Retinal pigment epithelial cell (primary cell): Measurements from ENCODE around the gene CD63.

ENCODE experiments used
- DNase-seq: peaks from one replicate; pipeline ENCODE4 v3.0.0-alpha.2; 2010; ENCODE audit warnings: low read depth
- H3K4me3 ChIP-seq: 2 replicates; pipeline ENCODE4 v1.5.1; 2011; ENCODE audit warnings: mild to moderate bottlenecking, low read length, control low read depth, moderate library complexity
- TF ChIP-seq, protein P1 (sequence below): conservative IDR thresholded peaks from 2 replicates; pipeline ENCODE4 v1.5.1; 2011; ENCODE audit warnings: low read depth, low read length, control low read depth, inconsistent platforms

CD63 gene

DNA sequence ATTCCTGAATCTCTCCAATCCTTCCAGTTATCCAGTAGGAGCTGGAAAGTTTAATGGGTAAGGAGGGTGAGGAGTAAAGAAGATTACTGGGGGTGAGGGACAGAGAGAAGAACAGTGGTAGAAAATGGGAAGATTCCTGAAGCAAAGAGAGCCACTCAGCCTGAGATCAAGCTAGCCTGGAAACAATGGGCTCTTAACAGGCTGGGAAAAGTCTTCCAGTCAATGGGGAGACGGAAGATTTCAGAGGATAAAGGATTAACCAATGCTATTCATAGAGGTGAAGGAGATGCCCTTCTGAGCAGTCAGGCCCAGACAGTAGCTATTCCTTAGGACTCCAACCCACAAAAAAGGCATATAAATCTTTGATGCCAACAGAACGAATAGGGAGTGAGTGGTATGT is 28.9 kb upstream of the CD63 start:
- no peak for DNase-seq
- H3K4me3 ChIP-seq, result no peak overlapping the region
- TF ChIP-seq, protein P1, sequence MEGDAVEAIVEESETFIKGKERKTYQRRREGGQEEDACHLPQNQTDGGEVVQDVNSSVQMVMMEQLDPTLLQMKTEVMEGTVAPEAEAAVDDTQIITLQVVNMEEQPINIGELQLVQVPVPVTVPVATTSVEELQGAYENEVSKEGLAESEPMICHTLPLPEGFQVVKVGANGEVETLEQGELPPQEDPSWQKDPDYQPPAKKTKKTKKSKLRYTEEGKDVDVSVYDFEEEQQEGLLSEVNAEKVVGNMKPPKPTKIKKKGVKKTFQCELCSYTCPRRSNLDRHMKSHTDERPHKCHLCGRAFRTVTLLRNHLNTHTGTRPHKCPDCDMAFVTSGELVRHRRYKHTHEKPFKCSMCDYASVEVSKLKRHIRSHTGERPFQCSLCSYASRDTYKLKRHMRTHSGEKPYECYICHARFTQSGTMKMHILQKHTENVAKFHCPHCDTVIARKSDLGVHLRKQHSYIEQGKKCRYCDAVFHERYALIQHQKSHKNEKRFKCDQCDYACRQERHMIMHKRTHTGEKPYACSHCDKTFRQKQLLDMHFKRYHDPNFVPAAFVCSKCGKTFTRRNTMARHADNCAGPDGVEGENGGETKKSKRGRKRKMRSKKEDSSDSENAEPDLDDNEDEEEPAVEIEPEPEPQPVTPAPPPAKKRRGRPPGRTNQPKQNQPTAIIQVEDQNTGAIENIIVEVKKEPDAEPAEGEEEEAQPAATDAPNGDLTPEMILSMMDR, result no peak

DNA sequence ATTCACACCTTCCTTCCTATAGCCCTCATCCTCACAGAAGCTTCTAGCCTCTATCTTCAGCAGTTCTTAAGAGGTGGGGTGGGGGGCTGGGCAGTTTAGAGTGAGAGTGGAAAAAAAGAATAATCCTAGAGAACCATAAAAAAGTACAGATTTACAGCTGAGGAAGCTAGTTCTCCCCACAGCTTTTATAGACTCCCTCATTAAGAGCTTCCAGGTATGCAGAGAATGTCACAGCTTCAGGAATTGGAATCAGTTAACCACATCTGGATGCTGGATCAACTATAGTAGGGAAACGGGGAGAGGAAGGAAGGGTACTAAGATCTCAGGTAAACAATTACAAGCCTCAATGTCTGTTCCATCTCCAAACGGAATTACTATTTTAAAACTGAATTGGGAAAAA is 26.4 kb upstream of the CD63 start:
- TF ChIP-seq, protein P1, result no peak
- DNase-seq, result no peak
- H3K4me3 ChIP-seq, result no peak overlapping the region

DNA sequence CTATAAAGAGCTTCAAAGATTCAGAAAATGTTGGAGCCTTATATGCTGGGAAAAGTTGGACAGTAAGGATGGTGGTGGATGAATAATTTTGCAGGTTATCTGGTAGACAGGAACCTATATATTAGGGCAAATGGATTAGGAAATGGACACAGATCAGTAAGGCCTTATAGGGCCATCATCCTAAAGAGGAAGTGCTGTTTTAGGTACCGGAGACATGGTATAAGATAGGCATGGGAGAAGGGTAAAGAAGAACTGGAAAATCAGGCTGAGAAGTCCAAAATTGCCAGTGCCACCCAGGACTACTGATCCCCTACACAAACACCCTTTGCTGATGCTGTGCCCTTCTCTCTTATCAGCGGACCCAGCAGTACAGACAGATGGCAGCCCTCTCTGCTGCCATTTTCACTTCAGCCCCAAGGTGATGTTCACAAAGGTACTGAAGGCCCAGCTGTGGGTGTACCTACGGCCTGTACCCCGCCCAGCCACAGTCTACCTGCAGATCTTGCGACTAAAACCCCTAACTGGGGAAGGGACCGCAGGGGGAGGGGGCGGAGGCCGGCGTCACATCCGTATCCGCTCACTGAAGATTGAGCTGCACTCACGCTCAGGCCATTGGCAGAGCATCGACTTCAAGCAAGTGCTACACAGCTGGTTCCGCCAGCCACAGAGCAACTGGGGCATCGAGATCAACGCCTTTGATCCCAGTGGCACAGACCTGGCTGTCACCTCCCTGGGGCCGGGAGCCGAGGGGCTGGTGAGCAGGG is 19.6 kb upstream of the CD63 start:
- no peak overlapping the region for H3K4me3 ChIP-seq
- TF ChIP-seq, protein P1, result no peak
- no peak for DNase-seq

DNA sequence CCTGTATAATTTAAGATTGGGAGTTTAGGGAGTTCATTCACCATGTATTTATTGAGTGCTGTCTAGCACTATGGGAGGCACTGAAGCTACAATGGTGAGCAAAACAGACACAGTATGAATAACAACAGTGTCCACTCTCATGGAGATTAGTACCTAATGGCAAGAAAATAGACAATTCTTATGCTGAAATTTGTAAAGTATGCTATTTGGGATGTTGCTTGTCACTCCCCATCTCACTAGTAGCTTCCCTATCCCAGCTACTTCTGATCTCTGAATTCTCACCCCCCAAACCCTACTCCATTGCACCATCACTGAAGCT is 18.1 kb upstream of the CD63 start:
- no peak for DNase-seq
- TF ChIP-seq, protein P1, result no peak
- H3K4me3 ChIP-seq, result no peak overlapping the region

DNA sequence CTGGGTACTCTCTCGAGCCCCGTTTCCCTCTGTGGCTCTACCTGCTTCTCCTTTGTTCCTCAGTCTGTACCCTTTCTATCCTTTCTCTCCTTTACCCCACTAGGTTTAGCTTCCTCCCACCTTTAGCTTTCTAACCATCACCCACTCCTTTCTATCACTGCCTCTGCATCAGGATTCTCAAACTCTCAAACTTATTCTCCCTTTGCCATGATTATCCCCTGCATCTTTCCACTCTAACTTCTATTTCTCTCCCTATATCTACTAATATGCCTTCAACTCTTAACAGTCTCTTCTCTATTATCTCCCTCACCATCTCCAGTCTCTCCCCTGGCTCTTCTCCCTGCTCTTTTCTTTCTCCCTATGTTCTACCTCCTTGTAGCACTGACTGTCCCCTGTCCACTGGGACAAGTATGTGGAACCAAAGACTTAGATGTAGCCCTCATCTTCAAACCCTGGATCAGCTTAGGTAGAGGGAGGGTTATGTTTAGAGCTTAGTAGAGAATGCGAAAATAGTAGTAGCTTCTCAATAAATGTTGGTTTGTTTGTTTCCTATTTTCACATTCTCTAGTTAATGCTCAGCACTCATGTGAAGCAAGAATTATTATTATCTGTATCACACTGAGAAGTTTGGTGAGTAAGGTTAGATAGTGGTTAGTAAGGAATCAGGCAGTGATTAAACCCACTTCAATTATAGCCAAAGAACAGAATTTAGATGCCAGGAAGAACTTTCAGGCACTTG is 17.5 kb upstream of the CD63 start:
- DNase-seq, result no peak
- TF ChIP-seq, protein P1, result no peak
- peak overlapping the region; percentile 2 for H3K4me3 ChIP-seq

DNA sequence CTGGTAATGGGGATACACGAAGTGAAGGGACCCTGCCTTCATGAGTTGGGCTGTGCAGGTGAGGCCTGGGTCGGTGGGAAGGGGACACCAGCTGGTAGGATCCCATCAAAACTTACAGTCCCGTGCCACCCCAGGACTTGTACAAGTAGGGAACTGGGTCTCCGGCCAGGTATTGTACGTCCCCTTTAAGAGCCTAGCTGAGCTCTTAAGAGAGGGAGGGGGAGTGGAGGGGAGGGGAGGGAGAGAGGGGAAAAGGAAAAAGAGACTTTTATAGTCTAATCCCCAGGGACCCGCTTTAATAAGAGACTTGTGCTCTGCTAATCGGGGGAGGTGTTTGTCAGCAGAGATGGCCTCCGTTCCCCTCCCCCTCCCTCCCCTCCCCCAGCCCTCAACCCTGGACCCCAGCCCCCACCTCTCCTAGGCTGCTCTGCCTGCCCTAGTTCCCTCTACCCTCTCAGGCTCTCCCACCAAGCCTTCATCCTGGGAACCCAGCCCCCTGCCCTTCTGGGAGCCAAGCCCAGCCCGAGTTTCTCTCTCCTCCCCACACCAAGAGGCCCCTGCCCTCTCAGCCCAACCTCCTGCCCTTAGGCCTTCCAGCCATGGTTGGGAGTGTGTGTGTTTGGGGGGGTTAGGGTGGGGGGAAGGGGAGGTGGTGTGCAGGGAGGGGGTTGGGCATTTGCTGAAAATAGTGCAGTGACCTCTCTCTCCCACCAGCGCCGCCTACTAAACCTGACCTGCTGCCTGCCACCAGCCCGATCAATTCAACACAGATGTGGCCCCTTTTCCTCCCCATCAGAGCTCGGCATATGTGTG is 16.8 kb upstream of the CD63 start:
- no peak for DNase-seq
- H3K4me3 ChIP-seq, result peak overlapping the region; percentile 69
- TF ChIP-seq, protein P1, result no peak
